GM19395 (cell line): ENCODE measurements around the gene MOGAT1.
"Not testable (repeated sequence)": the region's sequence is repeated elsewhere in the genome, so short reads cannot be mapped to it uniquely, and the experiment has no call there.

Experiments used
- ATAC-seq: cut with Tn5 transposase; IDR thresholded peaks from one replicate; pipeline ENCODE4 v1.9.1; 2021; ENCODE audit warnings: mild to moderate bottlenecking, moderate library complexity; ENCODE audit not compliant: unreplicated experiment

The MOGAT1 gene

GRCh38 chr2:222670191-222671038, 1.0 kb upstream of the MOGAT1 start:
- no peak for ATAC-seq

GRCh38 chr2:222672068-222672401, 577 bp downstream of the MOGAT1 start:
- ATAC-seq, result no peak

- ATAC-seq, result no peak
These were observed 1.8 kb downstream of the MOGAT1 start for GRCh38 chr2:222673273-222673672.

- ATAC-seq, result no peak
These were observed 2.4 kb downstream of the MOGAT1 start for GRCh38 chr2:222673883-222674282.

- ATAC-seq, result no peak
These were observed 6.5 kb downstream of the MOGAT1 start for GRCh38 chr2:222677981-222678380.

GRCh38 chr2:222683805-222684204, 12.3 kb downstream of the MOGAT1 start:
- ATAC-seq, result no peak

GRCh38 chr2:222686086-222686750, 14.8 kb downstream of the MOGAT1 start:
- ATAC-seq, result no peak

GRCh38 chr2:222688917-222689316, 17.5 kb downstream of the MOGAT1 start:
- ATAC-seq, result no peak

GRCh38 chr2:222689322-222689721, 17.9 kb downstream of the MOGAT1 start:
- no peak for ATAC-seq

- peak; percentile 98 for ATAC-seq
These were observed 19.2 kb downstream of the MOGAT1 start for GRCh38 chr2:222690564-222691200.

- not testable (repeated sequence) for ATAC-seq
These were observed 22.0 kb downstream of the MOGAT1 start for GRCh38 chr2:222693413-222693812.

GRCh38 chr2:222693837-222694236, 22.4 kb downstream of the MOGAT1 start:
- ATAC-seq, result no peak

GRCh38 chr2:222698276-222698675, 26.8 kb downstream of the MOGAT1 start:
- no peak for ATAC-seq

- ATAC-seq, result no peak
These were observed 29.8 kb downstream of the MOGAT1 start for GRCh38 chr2:222701233-222701632.

GRCh38 chr2:222701721-222702131, 30.3 kb downstream of the MOGAT1 start:
- ATAC-seq, result peak; percentile 69

GRCh38 chr2:222703091-222703490, 31.6 kb downstream of the MOGAT1 start:
- ATAC-seq, result no peak

GRCh38 chr2:222703886-222704285, 32.4 kb downstream of the MOGAT1 start:
- no peak for ATAC-seq

- no peak for ATAC-seq
These were observed 35.2 kb downstream of the MOGAT1 start for GRCh38 chr2:222706616-222707015.

- no peak for ATAC-seq
These were observed 35.7 kb downstream of the MOGAT1 start for GRCh38 chr2:222707102-222707688.

- peak; percentile 37 for ATAC-seq
These were observed 36.3 kb downstream of the MOGAT1 start for GRCh38 chr2:222707689-222708273.

GRCh38 chr2:222708274-222708710, 36.8 kb downstream of the MOGAT1 start:
- ATAC-seq, result peak; percentile 48
